Mucosa of descending colon (tissue), 3 donors: ENCODE data around the gene HSD17B1. TPM values are rescaled to one million over a fixed set of nuclear protein-coding genes. Genes with fewer than 3 reads are reported as not detected.
"Not testable (repeated sequence)": the region's sequence is repeated elsewhere in the genome, so short reads cannot be mapped to it uniquely, and the experiment has no call there.

ENCODE experiments used
- ATAC-seq: fragments of 200-7000 bp; cut with Tn5 transposase; one replicate; pipeline ENCODE4 v1.9.1; 2020; ENCODE audit warnings: mild to moderate bottlenecking, moderate library complexity
- DNase-seq, 3 donors: peaks; one replicate each; pipeline ENCODE4 v3.0.0-alpha.2; 2020
- H3K36me3 ChIP-seq: fragments of 200-600 bp; one replicate; pipeline ENCODE4 v1.8.0; 2021; ENCODE audit warnings: low read depth, mild to moderate bottlenecking
- H3K4me1 ChIP-seq: fragments of 200-600 bp; one replicate; pipeline ENCODE4 v1.8.0; 2021; ENCODE audit warnings: low read depth, mild to moderate bottlenecking
- H3K4me3 ChIP-seq: fragments of 200-600 bp; one replicate; pipeline ENCODE4 v1.8.0; 2021; ENCODE audit warnings: mild to moderate bottlenecking
- H3K9me3 ChIP-seq: fragments of 200-600 bp; one replicate; pipeline ENCODE4 v1.8.0; 2021; ENCODE audit warnings: mild to moderate bottlenecking
- CTCF ChIP-seq: fragments of 200-600 bp; IDR thresholded peaks from one replicate; pipeline ENCODE4 v1.8.0; 2022; ENCODE audit warnings: antibody characterized with exemption, mild to moderate bottlenecking
- intact Hi-C, 2 donors: fragments of 100-400 bp; cut with DNase I in 1 of 2; cut with micrococcal nuclease in 1 of 2; formaldehyde crosslinking; loops; one replicate each; pipeline versions ENCODE4 v1.11.0 to v1.11.1; 2022; cut with DNase I, micrococcal nuclease
- total RNA-seq, 3 donors: library from RNA; stranded (reverse); fragmentation: NEBNext Ultra II Directional in 2 of 3; extraction: Animal tissue kit (Norgen Biotek cat#: 25700) in 2 of 3; gene quantifications; one replicate each; pipeline versions ENCODE4 v1.2.1 to v1.2.4, GENCODE V29; 2021 to 2023
- donor health status: DM: no; HTN: no; CAD: no; lungs with moderate emphysema.
- donor health status: DM: no; HTN: no; CAD: no.
- donor health status: DM: no; HTN: yes; CAD: no.

HSD17B1 gene
- total RNA-seq, 3 donors from 2014 or later = 1.5 to 2.5 (median 1.7) TPM

- H3K4me3 ChIP-seq = no peak overlapping the region
- intact Hi-C loops = no loop called here
- DNase-seq (no peak), ATAC-seq (no peak)
- H3K4me1 ChIP-seq = peaks cover 29% of the 10 kb centered on the region
- TF ChIP-seq CTCF = no peak
- no peaks in the 10 kb centered on the region for H3K36me3 ChIP-seq
- no peaks in the 10 kb centered on the region for H3K9me3 ChIP-seq
These were observed 14.8 kb upstream of the HSD17B1 start for GRCh38 chr17:42537826-42538451.

- intact Hi-C loops = no loop called here
- H3K36me3 ChIP-seq = no peaks in the 10 kb centered on the region
These were observed 14.2 kb upstream of the HSD17B1 start for GRCh38 chr17:42538482-42538881.

GRCh38 chr17:42540558-42540957, 12.2 kb upstream of the HSD17B1 start:
- intact Hi-C loops = not testable (repeated sequence)

More at GRCh38 chr17:42538482-42538881, 14.2 kb upstream of the HSD17B1 start:
- no peak for ATAC-seq
- Histone ChIP-seq H3K9me3 (no peaks in the 10 kb centered on the region), H3K4me1 (peaks cover 29% of the 10 kb centered on the region), H3K4me3 (no peak overlapping the region)
- TF ChIP-seq CTCF = no peak
- DNase-seq = peak in 1 of 3 donors; percentile 43

GRCh38 chr17:42541041-42541833, 11.5 kb upstream of the HSD17B1 start:
- intact Hi-C loops = no loop called here
- ATAC-seq (peak; percentile 86), DNase-seq (peak in 2 of 3 donors; percentile 56 to 62)
- Histone ChIP-seq H3K4me1 (peaks cover 25% of the 10 kb centered on the region), H3K9me3 (no peaks in the 10 kb centered on the region), H3K4me3 (no peak overlapping the region), H3K36me3 (no peaks in the 10 kb centered on the region)
- no peak for TF ChIP-seq CTCF

More at GRCh38 chr17:42540558-42540957, 12.2 kb upstream of the HSD17B1 start:
- ATAC-seq, H3K36me3 ChIP-seq, H3K9me3 ChIP-seq, H3K4me3 ChIP-seq: not testable (repeated sequence)
- H3K4me1 ChIP-seq = peaks cover 26% of the 10 kb centered on the region
- DNase-seq = peak in 1 of 3 donors; percentile 9

- Histone ChIP-seq H3K4me1 (peaks cover 21% of the 10 kb centered on the region), H3K9me3 (no peaks in the 10 kb centered on the region), H3K36me3 (no peaks in the 10 kb centered on the region), H3K4me3 (no peak overlapping the region)
- intact Hi-C loops = no loop called here
- ATAC-seq (no peak), DNase-seq (no peak)
- no peak for TF ChIP-seq CTCF
These were observed 9.3 kb upstream of the HSD17B1 start for GRCh38 chr17:42543190-42544079.
